C4-2B (cell line): ENCODE measurements around the gene SLC52A1.

Experiments
- H3K27ac ChIP-seq: fragments of 450-650 bp; 2 replicates; pipeline ENCODE4 v1.5.1; 2017
- CTCF ChIP-seq: fragments of 450-650 bp; conservative IDR thresholded peaks from 2 replicates; pipeline ENCODE4 v1.5.1; 2017; ENCODE audit warnings: mild to moderate bottlenecking
- ZFX ChIP-seq: fragments of 450-650 bp; IDR thresholded peaks from 2 replicates; pipeline ENCODE4 v1.6.1; 2017

Gene SLC52A1

GRCh38 chr17:5055543-5055942 lies 20.3 kb upstream of the SLC52A1 start:
- no peak overlapping the region for H3K27ac ChIP-seq

GRCh38 chr17:5050278-5050677 lies 15.1 kb upstream of the SLC52A1 start:
- TF ChIP-seq ZFX: no peak
- no peak for TF ChIP-seq CTCF
- H3K27ac ChIP-seq: no peak overlapping the region

More at GRCh38 chr17:5055543-5055942, 20.3 kb upstream of the SLC52A1 start:
- TF ChIP-seq CTCF (no peak), ZFX (no peak)

GRCh38 chr17:5049314-5049841 lies 14.2 kb upstream of the SLC52A1 start:
- TF ChIP-seq CTCF (no peak), ZFX (no peak)
- H3K27ac ChIP-seq: no peak overlapping the region

GRCh38 chr17:5047446-5047845 lies 12.2 kb upstream of the SLC52A1 start:
- no peak for TF ChIP-seq CTCF
- TF ChIP-seq ZFX: no peak
- H3K27ac ChIP-seq: no peak overlapping the region

- no peak for TF ChIP-seq CTCF
- no peak for TF ChIP-seq ZFX
- no peak overlapping the region for H3K27ac ChIP-seq
Measured at GRCh38 chr17:5045496-5045895, 10.3 kb upstream of the SLC52A1 start.

- H3K27ac ChIP-seq: no peak overlapping the region
- TF ChIP-seq ZFX: no peak
Measured at GRCh38 chr17:5044630-5045029, 9.4 kb upstream of the SLC52A1 start.

- H3K27ac ChIP-seq: no peak overlapping the region
- TF ChIP-seq ZFX (no peak), CTCF (no peak)
Measured at GRCh38 chr17:5043524-5043923, 8.3 kb upstream of the SLC52A1 start.

- H3K27ac ChIP-seq: no peak overlapping the region
- no peak for TF ChIP-seq ZFX
- TF ChIP-seq CTCF: no peak
Measured at GRCh38 chr17:5042157-5043022, 7.2 kb upstream of the SLC52A1 start.
